ENCODE measurements around the gene CLRN3.

The CLRN3 gene

DNA sequence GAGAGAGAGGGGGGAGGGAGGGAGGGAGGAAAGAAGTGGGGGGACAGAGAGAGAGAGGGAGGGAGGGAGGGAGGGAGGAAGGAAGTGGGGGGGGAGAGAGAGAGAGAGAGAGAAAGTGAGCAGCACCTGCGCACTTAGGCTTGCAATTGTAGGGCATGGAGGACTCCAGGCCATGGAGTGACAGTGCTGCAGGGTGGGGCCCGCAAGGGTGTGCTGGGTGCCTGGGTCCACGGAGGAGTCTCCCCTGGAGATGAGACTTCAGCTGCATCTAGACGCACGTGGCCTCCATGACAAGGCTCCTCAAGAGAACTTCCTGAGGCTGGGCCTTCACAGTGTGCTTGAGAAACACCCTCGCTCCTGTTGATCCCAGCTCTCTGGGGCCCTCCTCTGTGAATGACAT lies 44.5 kb downstream of the CLRN3 start:
- Histone ChIP-seq H3K27ac (replicated peaks; ENCODE audit: low read length) (no peak overlapping the region), H3K4ac (ENCODE audit: low read length) (no peak overlapping the region), H3K4me3 (ENCODE audit: low read length in 2 of 2) (no peak overlapping the region), H3K9me3 (replicated peaks in 1 of 2; ENCODE audit: control insufficient read depth in 2 of 2, insufficient read depth in 1 of 2, low read depth in 1 of 2, low read length in 2 of 2) (no peaks in the 10 kb centered on the region), H3K23ac (ENCODE audit: low read depth, low read length, poor library complexity) (no peak overlapping the region), H3K4me1 (ENCODE audit: control insufficient read depth in 2 of 2, insufficient read depth in 1 of 2, low read depth in 1 of 2, low read length in 2 of 2) (peaks cover 0 to 11% of the 10 kb centered on the region in 2 donors), H4K8ac (ENCODE audit: low read depth, low read length) (no peak overlapping the region), H3K27me3 (ENCODE audit: control insufficient read depth in 3 of 3, insufficient read depth in 3 of 3, low read depth in 1 of 3, low read length in 3 of 3) (peaks cover 0 to 47% (median 2%) of the 10 kb centered on the region in 3 experiments), H2BK120ac (ENCODE audit: low read depth, low read length) (no peak overlapping the region), H3K4me2 (ENCODE audit: insufficient read depth, low read length, poor library complexity, severe bottlenecking) (no peak overlapping the region), H3K79me1 (ENCODE audit: low read depth, low read length) (peaks cover 2% of the 10 kb centered on the region), H2AFZ (ENCODE audit: low read length) (no peak overlapping the region), H2BK15ac (ENCODE audit: low read length) (no peak overlapping the region), H2AK5ac (ENCODE audit: low read depth, low read length) (no peak overlapping the region), H3K14ac (ENCODE audit: low read length) (no peak overlapping the region), H2BK12ac (ENCODE audit: low read length) (no peak overlapping the region), H2BK5ac (ENCODE audit: low read length) (no peak overlapping the region), H3K36me3 (replicated peaks in 1 of 2; ENCODE audit: control insufficient read depth in 2 of 2, insufficient read depth in 2 of 2, low read length in 2 of 2) (no peaks in the 10 kb centered on the region), H4K91ac (ENCODE audit: low read depth, low read length, poor library complexity) (no peak overlapping the region), H3K18ac (ENCODE audit: low read length) (peak overlapping the region; percentile 34), H3K9ac (ENCODE audit: low read depth, low read length, poor library complexity) (no peak overlapping the region)
- no CpG with 5 or more reads among the region's 6 CpGs for WGBS, 2 donors (ENCODE audit: extremely low coverage in 2 of 2, insufficient read length in 2 of 2, insufficient replicate concordance in 1 of 2)
- DNase-seq (ENCODE audit: low spot score) = no peak

DNA sequence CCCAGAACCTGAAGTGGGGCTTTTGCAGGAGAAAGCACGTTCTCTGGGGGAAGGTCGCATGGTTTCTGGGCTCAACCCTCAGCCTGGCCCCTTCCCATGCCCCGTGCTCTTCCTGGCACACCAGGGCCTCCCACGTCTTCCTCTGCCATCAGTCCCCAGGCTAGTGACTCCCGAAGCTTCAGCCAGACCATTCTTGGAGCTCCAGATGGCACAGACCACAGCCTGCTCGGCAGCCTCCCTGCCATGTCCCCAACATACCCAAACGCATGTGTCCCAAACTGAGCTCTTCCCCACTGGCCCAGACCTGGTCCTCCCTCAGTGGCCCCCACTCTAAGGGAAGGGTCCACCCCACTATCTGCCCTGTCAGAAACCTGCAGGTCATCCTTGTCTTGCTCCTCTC lies 47.0 kb downstream of the CLRN3 start:
- Histone ChIP-seq H2BK15ac (ENCODE audit: low read length) (no peak overlapping the region), H2AFZ (ENCODE audit: low read length) (no peak overlapping the region), H2BK120ac (ENCODE audit: low read depth, low read length) (no peak overlapping the region), H3K14ac (ENCODE audit: low read length) (no peak overlapping the region), H2BK12ac (ENCODE audit: low read length) (no peak overlapping the region), H2AK5ac (ENCODE audit: low read depth, low read length) (no peak overlapping the region), H3K4me3 (ENCODE audit: low read length in 2 of 2) (no peak overlapping the region), H3K27me3 (ENCODE audit: control insufficient read depth in 3 of 3, insufficient read depth in 3 of 3, low read depth in 1 of 3, low read length in 3 of 3) (peaks cover 2 to 32% (median 3%) of the 10 kb centered on the region in 3 experiments), H3K27ac (replicated peaks; ENCODE audit: low read length) (no peak overlapping the region), H3K9ac (ENCODE audit: low read depth, low read length, poor library complexity) (no peak overlapping the region), H3K4ac (ENCODE audit: low read length) (no peak overlapping the region), H2BK5ac (ENCODE audit: low read length) (no peak overlapping the region), H3K79me1 (ENCODE audit: low read depth, low read length) (no peaks in the 10 kb centered on the region), H4K8ac (ENCODE audit: low read depth, low read length) (no peak overlapping the region), H3K36me3 (replicated peaks in 1 of 2; ENCODE audit: control insufficient read depth in 2 of 2, insufficient read depth in 2 of 2, low read length in 2 of 2) (no peaks in the 10 kb centered on the region), H3K18ac (ENCODE audit: low read length) (no peak overlapping the region), H3K4me1 (ENCODE audit: control insufficient read depth in 2 of 2, insufficient read depth in 1 of 2, low read depth in 1 of 2, low read length in 2 of 2) (peaks cover 0 to 2% of the 10 kb centered on the region in 2 donors), H3K9me3 (replicated peaks in 1 of 2; ENCODE audit: control insufficient read depth in 2 of 2, insufficient read depth in 1 of 2, low read depth in 1 of 2, low read length in 2 of 2) (no peaks in the 10 kb centered on the region), H4K91ac (ENCODE audit: low read depth, low read length, poor library complexity) (no peak overlapping the region), H3K4me2 (ENCODE audit: insufficient read depth, low read length, poor library complexity, severe bottlenecking) (no peak overlapping the region), H3K23ac (ENCODE audit: low read depth, low read length, poor library complexity) (no peak overlapping the region)
- no CpG with 5 or more reads among the region's 7 CpGs for WGBS, 2 donors (ENCODE audit: extremely low coverage in 2 of 2, insufficient read length in 2 of 2, insufficient replicate concordance in 1 of 2)
- DNase-seq (ENCODE audit: low spot score) = no peak

DNA sequence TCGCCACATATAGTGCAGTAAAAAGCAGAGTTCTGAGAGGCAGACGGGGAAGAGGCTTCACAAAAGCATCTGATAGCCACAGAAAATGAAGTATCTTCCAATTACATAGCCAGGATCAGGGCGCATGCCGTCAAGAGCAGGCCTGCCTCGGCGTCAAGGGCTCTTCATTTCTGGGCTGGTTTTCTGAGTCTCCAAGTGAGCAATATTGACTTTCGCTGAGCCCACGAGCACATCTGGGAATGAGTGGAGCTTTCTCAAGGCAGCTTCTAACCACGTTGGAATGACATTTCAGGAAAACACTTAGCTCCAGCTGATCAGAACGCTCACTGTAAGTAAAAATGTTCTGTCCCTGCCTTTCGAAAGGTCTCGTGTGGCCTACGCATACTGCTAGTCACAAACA lies 51.9 kb downstream of the CLRN3 start:
- no peak overlapping the region for H2AFZ ChIP-seq (ENCODE audit: low read length)
- DNase-seq (ENCODE audit: low spot score) = no peak
- no peak overlapping the region for H3K23ac ChIP-seq (ENCODE audit: low read depth, low read length, poor library complexity)
- no peak overlapping the region for H2BK120ac ChIP-seq (ENCODE audit: low read depth, low read length)
- H2BK15ac ChIP-seq (ENCODE audit: low read length) = no peak overlapping the region
- no peaks in the 10 kb centered on the region for H3K79me1 ChIP-seq (ENCODE audit: low read depth, low read length)
- H3K27ac ChIP-seq (replicated peaks; ENCODE audit: low read length) = no peak overlapping the region
- no peak overlapping the region for H3K18ac ChIP-seq (ENCODE audit: low read length)
- H3K4me1 ChIP-seq (ENCODE audit: control insufficient read depth in 2 of 2, insufficient read depth in 1 of 2, low read depth in 1 of 2, low read length in 2 of 2) = no peaks in the 10 kb centered on the region
- H3K14ac ChIP-seq (ENCODE audit: low read length) = no peak overlapping the region
- H3K36me3 ChIP-seq (replicated peaks in 1 of 2; ENCODE audit: control insufficient read depth in 2 of 2, insufficient read depth in 2 of 2, low read length in 2 of 2) = no peaks in the 10 kb centered on the region
- no peak overlapping the region for H2AK5ac ChIP-seq (ENCODE audit: low read depth, low read length)
- no peak overlapping the region for H2BK12ac ChIP-seq (ENCODE audit: low read length)
- H4K91ac ChIP-seq (ENCODE audit: low read depth, low read length, poor library complexity) = no peak overlapping the region
- peaks cover 0 to 6% (median 3%) of the 10 kb centered on the region in 3 experiments for H3K27me3 ChIP-seq (ENCODE audit: control insufficient read depth in 3 of 3, insufficient read depth in 3 of 3, low read depth in 1 of 3, low read length in 3 of 3)
- no peak overlapping the region for H3K4me3 ChIP-seq (ENCODE audit: low read length in 2 of 2)
- no peak overlapping the region for H4K8ac ChIP-seq (ENCODE audit: low read depth, low read length)
- no CpG with 5 or more reads among the region's 13 CpGs for WGBS, 2 donors (ENCODE audit: extremely low coverage in 2 of 2, insufficient read length in 2 of 2, insufficient replicate concordance in 1 of 2)
- no peak overlapping the region for H3K4me2 ChIP-seq (ENCODE audit: insufficient read depth, low read length, poor library complexity, severe bottlenecking)
- no peak overlapping the region for H3K4ac ChIP-seq (ENCODE audit: low read length)
- no peak overlapping the region for H2BK5ac ChIP-seq (ENCODE audit: low read length)
- no peaks in the 10 kb centered on the region for H3K9me3 ChIP-seq (replicated peaks in 1 of 2; ENCODE audit: control insufficient read depth in 2 of 2, insufficient read depth in 1 of 2, low read depth in 1 of 2, low read length in 2 of 2)
- no peak overlapping the region for H3K9ac ChIP-seq (ENCODE audit: low read depth, low read length, poor library complexity)

GRCh38 chr10:127836966-127837365 lies 55.8 kb downstream of the CLRN3 start:
- WGBS, 2 donors (ENCODE audit: extremely low coverage in 2 of 2, insufficient read length in 2 of 2, insufficient replicate concordance in 1 of 2) = no CpG with 5 or more reads among the region's 6 CpGs
- DNase-seq (ENCODE audit: low spot score) = no peak
- H3K27me3 ChIP-seq (ENCODE audit: control insufficient read depth in 3 of 3, insufficient read depth in 3 of 3, low read depth in 1 of 3, low read length in 3 of 3) = no peaks in the 10 kb centered on the region

More at GRCh38 chr10:127836966-127837365, 55.8 kb downstream of the CLRN3 start:
- H3K18ac ChIP-seq (ENCODE audit: low read length) = no peak overlapping the region
- H3K4ac ChIP-seq (ENCODE audit: low read length) = no peak overlapping the region
- H2BK15ac ChIP-seq (ENCODE audit: low read length) = no peak overlapping the region
- H4K8ac ChIP-seq (ENCODE audit: low read depth, low read length) = no peak overlapping the region
- H3K27ac ChIP-seq (replicated peaks; ENCODE audit: low read length) = no peak overlapping the region
- no peak overlapping the region for H3K23ac ChIP-seq (ENCODE audit: low read depth, low read length, poor library complexity)
- H2AK5ac ChIP-seq (ENCODE audit: low read depth, low read length) = no peak overlapping the region
- H3K4me3 ChIP-seq (ENCODE audit: low read length in 2 of 2) = no peak overlapping the region
- H3K14ac ChIP-seq (ENCODE audit: low read length) = no peak overlapping the region
- H2BK120ac ChIP-seq (ENCODE audit: low read depth, low read length) = no peak overlapping the region
- H3K4me1 ChIP-seq (ENCODE audit: control insufficient read depth in 2 of 2, insufficient read depth in 1 of 2, low read depth in 1 of 2, low read length in 2 of 2) = peaks cover 0 to 2% of the 10 kb centered on the region in 2 donors
- no peak overlapping the region for H3K9ac ChIP-seq (ENCODE audit: low read depth, low read length, poor library complexity)
- no peak overlapping the region for H2AFZ ChIP-seq (ENCODE audit: low read length)
- H3K9me3 ChIP-seq (replicated peaks in 1 of 2; ENCODE audit: control insufficient read depth in 2 of 2, insufficient read depth in 1 of 2, low read depth in 1 of 2, low read length in 2 of 2) = no peaks in the 10 kb centered on the region
- no peaks in the 10 kb centered on the region for H3K79me1 ChIP-seq (ENCODE audit: low read depth, low read length)
- H2BK12ac ChIP-seq (ENCODE audit: low read length) = no peak overlapping the region
- H3K36me3 ChIP-seq (replicated peaks in 1 of 2; ENCODE audit: control insufficient read depth in 2 of 2, insufficient read depth in 2 of 2, low read length in 2 of 2) = no peaks in the 10 kb centered on the region
- H3K4me2 ChIP-seq (ENCODE audit: insufficient read depth, low read length, poor library complexity, severe bottlenecking) = no peak overlapping the region
- no peak overlapping the region for H2BK5ac ChIP-seq (ENCODE audit: low read length)
- H4K91ac ChIP-seq (ENCODE audit: low read depth, low read length, poor library complexity) = no peak overlapping the region
